HG03139 (cell line): ENCODE results near the gene KSR1.
A peak's percentile ranks its signal among the peaks of the same experiment; 100 is the strongest.
"Not testable (repeated sequence)": the region's sequence is repeated elsewhere in the genome, so short reads cannot be mapped to it uniquely, and the experiment has no call there.

Experiments used
- ATAC-seq: cut with Tn5 transposase; IDR thresholded peaks from one replicate; pipeline ENCODE4 v1.9.1; 2021; ENCODE audit not compliant: unreplicated experiment

The KSR1 gene

DNA sequence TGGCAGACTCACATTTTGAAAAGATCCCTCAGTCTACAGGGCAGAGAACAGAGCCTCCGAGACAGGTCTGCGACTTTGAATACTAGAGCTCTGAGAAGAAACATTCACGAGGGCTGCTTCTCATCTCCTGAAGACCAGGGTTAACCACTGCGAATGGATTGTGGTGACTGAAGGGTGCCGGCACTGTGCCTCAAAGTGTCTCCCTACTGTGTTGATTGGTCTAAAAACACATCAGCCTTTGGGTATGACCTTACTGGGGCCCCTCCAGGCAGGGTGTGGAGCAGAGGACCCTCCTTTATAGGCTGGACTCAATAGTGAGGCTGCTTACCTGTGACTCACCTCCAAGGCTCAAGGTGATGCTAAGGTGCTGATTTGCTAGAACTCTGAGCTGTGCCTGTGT lies 172.1 kb downstream of the KSR1 start:
- no peak for ATAC-seq

DNA sequence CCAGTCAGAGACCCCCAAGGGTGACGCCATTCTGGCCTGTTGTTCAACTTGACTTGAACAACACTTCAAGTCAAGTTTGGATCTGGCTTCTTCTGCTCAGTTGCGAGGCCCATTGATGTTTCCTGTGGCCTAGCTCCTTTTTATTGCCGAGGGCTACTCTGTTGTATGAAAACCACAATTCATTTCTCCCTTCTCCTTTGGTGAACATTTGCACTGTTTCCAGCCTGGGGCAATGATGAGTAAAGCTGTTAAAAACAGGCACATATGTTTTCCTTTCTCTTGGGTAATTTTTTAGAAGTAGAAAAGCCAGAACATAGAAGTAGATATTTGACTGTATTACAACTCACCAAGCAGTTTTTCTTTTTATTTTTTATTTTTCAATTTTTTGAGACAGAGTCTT lies 173.0 kb downstream of the KSR1 start:
- ATAC-seq = not testable (repeated sequence)

GRCh38 chr17:27630607-27631410 lies 174.6 kb downstream of the KSR1 start, which contains the start of gene LGALS9:
TSS of gene LGALS9 (plus strand) at chr17:27631188. CDS start at chr17:27631266, 78 bp downstream.
- ATAC-seq = peak; percentile 61

DNA sequence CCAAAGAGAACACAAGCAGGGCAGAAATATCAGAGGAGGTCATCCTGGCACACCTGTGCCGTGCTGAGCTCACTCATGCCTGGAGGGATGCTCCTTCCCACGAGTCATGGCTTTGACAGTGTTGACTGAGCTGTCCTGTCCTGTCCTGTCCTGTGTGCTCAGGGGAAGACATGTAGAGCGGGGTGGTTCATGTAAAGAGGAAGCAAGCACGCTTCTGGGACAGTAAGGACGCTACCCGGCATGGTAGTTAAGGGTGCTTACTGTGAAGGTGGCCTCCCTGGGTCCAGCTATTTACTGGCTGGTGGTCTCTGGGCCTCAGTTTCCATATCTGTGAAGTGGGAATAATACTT lies 175.1 kb downstream of the KSR1 start:
- ATAC-seq = peak; percentile 18

GRCh38 chr17:27631897-27632725 lies 175.9 kb downstream of the KSR1 start:
- ATAC-seq = no peak

GRCh38 chr17:27632766-27633165 lies 176.5 kb downstream of the KSR1 start:
- ATAC-seq = not testable (repeated sequence)

DNA sequence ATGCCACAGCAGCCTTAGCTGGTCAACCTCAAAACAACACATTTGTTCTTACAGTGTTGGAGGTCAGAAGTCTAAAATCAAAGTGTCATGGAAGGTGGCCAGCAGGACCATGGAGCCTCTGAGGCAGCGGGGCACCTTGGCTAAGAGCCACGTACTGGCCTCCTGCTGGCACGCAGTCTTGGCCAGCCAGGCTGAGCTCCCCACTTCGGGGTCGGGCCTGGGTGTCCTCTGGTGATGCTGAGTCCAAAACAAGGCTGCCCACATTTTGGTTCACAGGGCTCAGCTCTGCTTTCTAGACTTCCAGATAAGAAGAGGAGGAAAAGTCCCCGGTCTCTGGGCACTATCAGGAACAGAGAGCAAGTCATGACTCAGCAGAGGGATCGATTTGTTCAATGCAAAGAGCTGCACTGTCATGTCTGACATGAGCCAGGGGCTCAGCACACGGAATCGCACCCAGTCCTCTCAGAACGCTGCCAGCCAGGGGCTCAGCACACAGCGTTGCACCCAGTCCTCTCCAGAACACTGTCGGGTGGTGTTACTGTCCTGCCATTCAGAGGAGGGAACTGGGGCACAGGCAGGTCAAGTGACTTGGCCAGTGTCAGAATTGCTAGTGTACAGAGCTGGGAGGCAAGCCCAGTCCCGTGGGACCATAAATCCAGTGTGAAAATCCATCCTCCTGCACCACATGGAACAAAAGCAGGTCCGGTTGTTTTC lies 177.2 kb downstream of the KSR1 start:
- ATAC-seq = no peak

DNA sequence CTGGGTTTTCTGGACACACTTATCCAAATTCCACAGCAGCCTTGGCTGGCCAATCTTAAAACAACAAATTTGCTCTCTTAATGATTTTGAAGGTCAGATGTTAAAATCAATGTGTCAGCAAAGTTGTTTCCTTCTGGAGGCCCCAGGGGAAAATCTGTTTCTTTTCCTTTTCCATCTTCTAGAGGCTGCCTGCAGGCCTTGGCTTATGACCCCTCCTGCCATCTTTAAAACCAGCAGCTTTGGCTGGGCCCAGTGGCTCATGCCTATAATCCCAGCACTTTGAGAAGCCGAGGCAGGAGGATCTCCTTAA lies 177.7 kb downstream of the KSR1 start:
- ATAC-seq = no peak

DNA sequence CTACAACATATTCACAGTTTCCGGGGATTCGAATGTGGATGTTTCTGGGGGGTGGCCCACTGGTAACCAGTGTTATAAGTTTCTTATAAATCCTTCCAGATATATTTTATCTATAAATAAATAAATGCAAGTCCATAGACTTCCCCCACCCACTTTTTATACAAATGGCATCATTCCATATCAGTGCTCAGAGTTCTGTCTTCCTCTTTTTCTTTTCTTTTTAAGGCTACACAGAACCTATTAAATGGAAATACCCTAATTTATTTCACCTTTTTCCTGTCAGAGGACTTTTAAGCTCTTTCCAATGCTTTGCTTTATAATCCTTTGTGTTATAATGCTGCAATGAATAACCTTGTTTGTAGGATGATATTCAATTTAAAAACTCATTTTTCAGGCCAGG lies 178.5 kb downstream of the KSR1 start:
- no peak for ATAC-seq

- no peak for ATAC-seq
These were observed 179.1 kb downstream of the KSR1 start for GRCh38 chr17:27635275-27635823.

GRCh38 chr17:27636005-27636520 lies 179.8 kb downstream of the KSR1 start:
- not testable (repeated sequence) for ATAC-seq

DNA sequence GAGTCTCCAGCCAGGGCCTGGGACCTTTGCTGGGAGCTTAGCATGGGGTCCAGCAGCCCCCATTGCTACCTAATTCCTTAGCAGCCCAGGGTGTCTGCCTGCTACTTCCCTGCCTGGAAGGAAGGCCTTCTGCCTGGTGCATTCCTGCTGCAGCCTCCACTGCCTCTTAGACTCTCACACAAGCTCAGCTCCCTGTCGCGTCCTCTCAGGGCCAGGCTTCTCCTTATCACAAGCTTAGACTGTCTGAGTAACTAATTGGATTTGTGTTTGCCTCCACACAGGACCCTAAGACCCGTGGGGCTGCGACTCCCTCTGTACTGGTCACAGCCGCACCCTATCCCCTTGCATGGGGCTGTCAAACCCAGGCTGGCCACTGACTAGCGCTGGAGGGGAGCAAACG lies 181.6 kb downstream of the KSR1 start:
- ATAC-seq = not testable (repeated sequence)

DNA sequence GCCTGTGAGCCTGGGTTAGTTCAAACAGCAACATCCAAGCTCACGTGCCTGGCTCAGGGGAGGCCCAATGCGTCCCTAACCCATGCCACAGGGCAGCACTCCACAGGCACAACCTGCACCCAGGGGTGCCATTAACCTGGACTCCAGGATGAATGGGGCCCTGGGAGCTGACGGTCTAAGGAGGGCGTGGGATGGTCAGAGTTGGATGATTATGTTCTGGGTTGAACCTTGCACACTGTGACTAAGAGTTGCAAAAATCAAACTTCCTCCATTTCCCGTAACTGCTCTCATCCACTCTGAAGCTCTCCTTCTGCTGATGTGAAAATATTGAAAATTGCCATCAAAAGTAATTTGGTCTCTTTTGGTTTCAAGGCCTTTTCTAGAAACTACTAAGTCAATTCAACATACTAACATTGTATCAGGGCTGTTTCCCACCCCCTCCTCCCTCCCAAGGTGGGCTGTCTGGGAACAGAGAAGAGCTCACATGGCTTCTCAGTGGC lies 182.2 kb downstream of the KSR1 start:
- ATAC-seq = not testable (repeated sequence)

DNA sequence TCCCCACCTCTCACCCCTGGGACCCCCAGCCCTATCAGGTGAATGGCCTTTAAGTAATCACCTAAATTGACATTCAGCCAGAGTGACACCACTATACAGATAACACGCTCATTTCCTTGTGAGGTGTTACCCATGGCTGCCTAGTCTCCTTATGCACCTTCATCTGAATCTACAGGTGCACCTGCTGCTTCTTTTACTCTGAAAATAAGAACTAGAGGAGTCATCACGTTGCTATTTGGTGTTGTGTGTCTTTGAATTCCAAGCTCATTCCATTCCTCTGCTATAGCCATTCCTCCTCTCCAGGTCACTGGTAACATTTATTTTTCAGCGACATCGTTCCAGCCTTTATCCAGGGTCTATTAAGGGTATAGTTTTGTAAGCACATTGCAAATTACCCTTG lies 184.5 kb downstream of the KSR1 start:
- ATAC-seq = no peak

GRCh38 chr17:27644586-27644985 lies 188.3 kb downstream of the KSR1 start:
- ATAC-seq = no peak

- ATAC-seq = not testable (repeated sequence)
These were observed 189.4 kb downstream of the KSR1 start for GRCh38 chr17:27645621-27646020.

DNA sequence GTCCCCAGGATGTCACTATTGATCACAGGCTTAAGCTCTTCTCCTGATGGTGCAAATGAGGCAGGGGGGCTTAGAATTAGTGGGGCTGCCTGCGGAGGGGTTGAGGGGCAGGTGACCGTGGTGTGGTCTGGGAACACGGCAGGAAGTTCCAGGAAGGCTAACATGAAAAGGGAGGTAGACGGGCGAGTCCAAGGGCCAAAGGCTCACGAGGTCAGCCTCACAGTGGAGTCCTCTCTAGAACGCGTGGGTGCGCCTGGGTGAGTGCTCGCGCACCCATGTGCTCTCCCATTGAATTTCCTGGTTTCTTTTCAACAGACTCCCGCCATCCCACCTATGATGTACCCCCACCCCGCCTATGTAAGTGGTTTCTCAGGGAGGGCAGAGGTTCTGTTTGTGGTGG lies 190.0 kb downstream of the KSR1 start:
- ATAC-seq = no peak

GRCh38 chr17:27647765-27648164 lies 191.5 kb downstream of the KSR1 start:
- no peak for ATAC-seq

DNA sequence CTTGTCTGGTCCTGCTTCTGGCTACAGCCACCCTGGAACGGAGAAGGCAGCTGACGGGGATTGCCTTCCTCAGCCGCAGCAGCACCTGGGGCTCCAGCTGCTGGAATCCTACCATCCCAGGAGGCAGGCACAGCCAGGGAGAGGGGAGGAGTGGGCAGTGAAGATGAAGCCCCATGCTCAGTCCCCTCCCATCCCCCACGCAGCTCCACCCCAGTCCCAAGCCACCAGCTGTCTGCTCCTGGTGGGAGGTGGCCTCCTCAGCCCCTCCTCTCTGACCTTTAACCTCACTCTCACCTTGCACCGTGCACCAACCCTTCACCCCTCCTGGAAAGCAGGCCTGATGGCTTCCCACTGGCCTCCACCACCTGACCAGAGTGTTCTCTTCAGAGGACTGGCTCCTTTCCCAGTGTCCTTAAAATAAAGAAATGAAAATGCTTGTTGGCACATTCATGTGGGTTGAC lies 192.9 kb downstream of the KSR1 start:
- ATAC-seq = not testable (repeated sequence)

DNA sequence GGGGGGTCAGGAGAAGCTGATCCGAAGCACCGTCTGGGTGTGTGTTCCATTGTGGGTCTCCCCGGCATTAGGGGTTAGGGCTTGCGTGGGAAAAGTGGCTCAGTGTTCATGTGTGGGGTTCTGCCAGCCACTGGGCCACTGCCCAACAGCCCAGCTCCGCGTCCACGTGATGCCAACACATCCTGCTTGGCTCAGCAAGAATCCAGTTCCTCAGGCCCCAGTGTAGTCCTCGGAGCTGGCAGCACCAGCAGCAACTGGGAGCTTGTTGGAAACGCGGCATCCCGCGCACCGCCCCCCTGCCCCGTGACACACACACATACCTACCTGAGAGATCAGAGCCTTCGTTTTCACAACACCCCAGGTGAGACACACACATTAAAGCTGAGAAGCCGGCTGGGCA lies 193.7 kb downstream of the KSR1 start:
- no peak for ATAC-seq

- no peak for ATAC-seq
These were observed 194.6 kb downstream of the KSR1 start for GRCh38 chr17:27650836-27651235.
